ENCODE data around the gene DLGAP1. TPM values are rescaled to one million over a fixed set of nuclear protein-coding genes. Genes with fewer than 3 reads are reported as not detected.

Gene DLGAP1
- total RNA-seq, 2 experiments from 2014 or later, result 0.31 to 0.36 TPM

DNA sequence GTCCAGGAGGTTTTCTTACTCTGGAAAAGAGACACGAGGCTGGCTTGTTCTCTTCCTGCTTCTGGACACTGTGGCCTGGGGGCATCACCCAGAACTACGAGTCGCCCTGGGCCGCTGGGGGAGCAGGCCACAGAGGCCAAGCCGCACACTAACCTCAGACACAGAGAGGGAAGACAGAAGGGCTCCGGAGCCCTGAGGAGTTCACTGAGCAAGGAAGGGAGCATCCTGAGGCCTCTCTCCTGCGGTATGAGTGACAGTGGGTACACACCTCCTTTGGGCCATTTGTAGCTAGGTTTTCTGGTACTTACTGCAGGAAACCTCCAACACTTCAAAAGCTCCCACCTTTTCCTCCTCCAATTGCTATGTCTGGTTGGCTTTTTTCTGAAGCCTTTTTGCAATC lies 494.1 kb downstream of the DLGAP1 start:
- H3K4me1 Mint-ChIP-seq (ENCODE audit: low read depth), result no peaks in the 10 kb centered on the region
- no peak overlapping the region for H3K4me3 ChIP-seq (ENCODE audit: low read length)
- H3K4me3 Mint-ChIP-seq, result no peak overlapping the region
- no peaks in the 10 kb centered on the region for H3K36me3 Mint-ChIP-seq (ENCODE audit: low read depth)
- intact Hi-C loops (cut with DNase I, micrococcal nuclease), result no loop called here
- TF ChIP-seq, protein P1, sequence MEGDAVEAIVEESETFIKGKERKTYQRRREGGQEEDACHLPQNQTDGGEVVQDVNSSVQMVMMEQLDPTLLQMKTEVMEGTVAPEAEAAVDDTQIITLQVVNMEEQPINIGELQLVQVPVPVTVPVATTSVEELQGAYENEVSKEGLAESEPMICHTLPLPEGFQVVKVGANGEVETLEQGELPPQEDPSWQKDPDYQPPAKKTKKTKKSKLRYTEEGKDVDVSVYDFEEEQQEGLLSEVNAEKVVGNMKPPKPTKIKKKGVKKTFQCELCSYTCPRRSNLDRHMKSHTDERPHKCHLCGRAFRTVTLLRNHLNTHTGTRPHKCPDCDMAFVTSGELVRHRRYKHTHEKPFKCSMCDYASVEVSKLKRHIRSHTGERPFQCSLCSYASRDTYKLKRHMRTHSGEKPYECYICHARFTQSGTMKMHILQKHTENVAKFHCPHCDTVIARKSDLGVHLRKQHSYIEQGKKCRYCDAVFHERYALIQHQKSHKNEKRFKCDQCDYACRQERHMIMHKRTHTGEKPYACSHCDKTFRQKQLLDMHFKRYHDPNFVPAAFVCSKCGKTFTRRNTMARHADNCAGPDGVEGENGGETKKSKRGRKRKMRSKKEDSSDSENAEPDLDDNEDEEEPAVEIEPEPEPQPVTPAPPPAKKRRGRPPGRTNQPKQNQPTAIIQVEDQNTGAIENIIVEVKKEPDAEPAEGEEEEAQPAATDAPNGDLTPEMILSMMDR (IDR thresholded peaks at IDR 0.05), result no peak
- H3K36me3 ChIP-seq (ENCODE audit: insufficient read depth, low read length), result no peaks in the 10 kb centered on the region
- H3K27ac Mint-ChIP-seq, result no peak overlapping the region
- H3K9me3 Mint-ChIP-seq, result no peaks in the 10 kb centered on the region
- H3K27ac ChIP-seq (ENCODE audit: low read depth in 1 of 2, low read length in 2 of 2), result no peak overlapping the region
- no peak for DNase-seq
- H3K4me1 ChIP-seq (ENCODE audit: insufficient read depth, low read length), result no peaks in the 10 kb centered on the region
- ATAC-seq (ENCODE audit: poor library complexity), result no peak
- no peaks in the 10 kb centered on the region for H3K27me3 ChIP-seq (ENCODE audit: control insufficient read depth in 1 of 2, insufficient read depth in 2 of 2, low read length in 2 of 2)
- peaks cover 12% of the 10 kb centered on the region for H3K27me3 Mint-ChIP-seq
- H3K9me3 ChIP-seq (ENCODE audit: control insufficient read depth in 1 of 2, insufficient read depth in 1 of 2, low read length in 2 of 2), result no peaks in the 10 kb centered on the region
- POLR2A ChIA-PET, result no interaction called here
- CTCF ChIA-PET, result no interaction called here

DNA sequence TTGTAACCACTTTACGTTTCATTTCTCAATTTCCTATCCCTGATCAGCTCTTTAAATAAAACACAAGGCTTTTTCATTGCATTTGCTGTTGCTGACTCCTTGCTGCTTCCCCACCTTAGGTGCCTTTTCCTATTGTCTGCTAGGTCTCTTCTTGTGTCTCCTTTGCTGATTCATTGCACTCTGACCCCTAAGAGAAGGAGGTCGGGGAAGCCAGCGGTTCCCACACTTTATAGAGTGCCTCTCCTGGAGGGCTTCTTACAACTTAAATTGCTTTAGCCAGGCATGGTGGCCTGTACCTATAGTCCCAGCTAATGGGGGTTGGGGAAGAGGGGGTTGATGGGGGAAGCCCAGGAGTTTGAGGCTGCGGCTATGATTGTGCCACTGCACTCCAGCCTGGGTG lies 495.0 kb downstream of the DLGAP1 start:
- no peaks in the 10 kb centered on the region for H3K9me3 Mint-ChIP-seq
- ChIA-PET POLR2A (no interaction called here), CTCF (no interaction called here)
- no peaks in the 10 kb centered on the region for H3K36me3 Mint-ChIP-seq (ENCODE audit: low read depth)
- no peaks in the 10 kb centered on the region for H3K4me1 Mint-ChIP-seq (ENCODE audit: low read depth)
- Histone ChIP-seq H3K4me3 (ENCODE audit: low read length) (no peak overlapping the region), H3K36me3 (ENCODE audit: insufficient read depth, low read length) (no peaks in the 10 kb centered on the region), H3K9me3 (ENCODE audit: control insufficient read depth in 1 of 2, insufficient read depth in 1 of 2, low read length in 2 of 2) (peaks cover 0 to 3% of the 10 kb centered on the region in 2 experiments), H3K27me3 (ENCODE audit: control insufficient read depth in 1 of 2, insufficient read depth in 2 of 2, low read length in 2 of 2) (no peaks in the 10 kb centered on the region), H3K4me1 (ENCODE audit: insufficient read depth, low read length) (no peaks in the 10 kb centered on the region), H3K27ac (ENCODE audit: low read depth in 1 of 2, low read length in 2 of 2) (no peak overlapping the region)
- H3K4me3 Mint-ChIP-seq, result no peak overlapping the region
- H3K27ac Mint-ChIP-seq, result no peak overlapping the region
- intact Hi-C loops (cut with DNase I, micrococcal nuclease), result no loop called here
- ATAC-seq (ENCODE audit: poor library complexity) (no peak), DNase-seq (no peak)
- TF ChIP-seq, protein P1 (IDR thresholded peaks at IDR 0.05), result no peak
- peaks cover 12% of the 10 kb centered on the region for H3K27me3 Mint-ChIP-seq

DNA sequence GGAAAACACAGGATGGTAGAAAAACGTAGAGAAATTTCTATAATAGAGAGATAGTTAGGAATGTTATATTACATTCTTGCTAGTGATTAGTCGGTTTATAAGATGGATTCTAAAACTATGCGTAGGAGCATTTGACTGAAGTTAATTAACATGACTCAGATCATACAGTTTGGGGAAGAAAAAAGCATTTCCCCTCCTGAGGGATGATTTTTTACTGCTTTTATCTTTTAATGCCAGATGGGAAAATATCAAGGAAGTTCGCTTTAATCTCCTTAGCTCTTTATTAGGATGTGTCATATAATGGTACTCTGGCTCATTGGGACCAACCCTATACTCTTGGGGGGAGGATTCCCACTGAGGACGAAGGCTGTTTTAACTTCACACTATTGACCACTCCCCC lies 503.1 kb downstream of the DLGAP1 start:
- H3K27ac ChIP-seq (ENCODE audit: low read depth in 1 of 2, low read length in 2 of 2), result no peak overlapping the region
- H3K4me3 ChIP-seq (ENCODE audit: low read length), result no peak overlapping the region
- H3K27ac Mint-ChIP-seq, result no peak overlapping the region
- H3K36me3 Mint-ChIP-seq (ENCODE audit: low read depth), result no peaks in the 10 kb centered on the region
- no peaks in the 10 kb centered on the region for H3K36me3 ChIP-seq (ENCODE audit: insufficient read depth, low read length)
- TF ChIP-seq, protein P1 (IDR thresholded peaks at IDR 0.05), result no peak
- H3K9me3 Mint-ChIP-seq, result no peaks in the 10 kb centered on the region
- intact Hi-C loops (cut with DNase I, micrococcal nuclease), result no loop called here
- no peaks in the 10 kb centered on the region for H3K4me1 ChIP-seq (ENCODE audit: insufficient read depth, low read length)
- H3K27me3 ChIP-seq (ENCODE audit: control insufficient read depth in 1 of 2, insufficient read depth in 2 of 2, low read length in 2 of 2), result no peaks in the 10 kb centered on the region
- no peaks in the 10 kb centered on the region for H3K4me1 Mint-ChIP-seq (ENCODE audit: low read depth)
- no peak overlapping the region for H3K4me3 Mint-ChIP-seq
- DNase-seq, result no peak
- POLR2A ChIA-PET, result no interaction called here
- peaks cover 8% of the 10 kb centered on the region for H3K27me3 Mint-ChIP-seq
- H3K9me3 ChIP-seq (ENCODE audit: control insufficient read depth in 1 of 2, insufficient read depth in 1 of 2, low read length in 2 of 2), result peaks cover 0 to 3% of the 10 kb centered on the region in 2 experiments
- CTCF ChIA-PET, result no interaction called here
- ATAC-seq (ENCODE audit: poor library complexity), result no peak

All from CD4-positive, alpha-beta T cell (primary cell).